Measurements from ENCODE around the gene TMTC1.

- TF ChIP-seq POLR2A (IDR thresholded peaks at IDR 0.05) (no peak), CTCF (IDR thresholded peaks at IDR 0.05) (no peak)
Measured at GRCh38 chr12:29566441-29566840, 217.3 kb downstream of the TMTC1 start.
